T-helper 17 cell (primary cell): ENCODE data around the gene CREB3L4. TPM values are rescaled to one million over a fixed set of nuclear protein-coding genes. Genes with fewer than 3 reads are reported as not detected.
A peak's percentile ranks its signal among the peaks of the same experiment; 100 is the strongest.

Experiments
- ATAC-seq: fragments of 150-1000 bp; cut with Tn5 transposase; 2 replicates; pipeline ENCODE4 v1.10.0; 2021; ENCODE audit warnings: mild to moderate bottlenecking, moderate library complexity
- DNase-seq, 3 donors: peaks; one replicate each; pipeline versions ENCODE4 v3.0.0 to v3.0.0-alpha.2; 2020 to 2021
- H3K9me3 ChIP-seq: one replicate; pipeline ENCODE4 v1.7.0; 2013; ENCODE audit warnings: low read length, mild to moderate bottlenecking; ENCODE audit not compliant: control insufficient read depth, poor library complexity, severe bottlenecking
- H3K27ac Mint-ChIP-seq: one replicate; pipeline ENCODE4 v1.8.0; 2022; ENCODE audit warnings: mild to moderate bottlenecking, moderate library complexity, mixed read lengths
- H3K27me3 Mint-ChIP-seq: one replicate; pipeline ENCODE4 v1.8.0; 2022; ENCODE audit warnings: mixed read lengths
- H3K36me3 Mint-ChIP-seq: one replicate; pipeline ENCODE4 v1.8.0; 2022; ENCODE audit warnings: low read depth, mixed read lengths
- H3K4me1 Mint-ChIP-seq: one replicate; pipeline ENCODE4 v1.8.0; 2022; ENCODE audit warnings: mild to moderate bottlenecking, mixed read lengths
- H3K4me3 Mint-ChIP-seq: one replicate; pipeline ENCODE4 v1.8.0; 2022; ENCODE audit warnings: mild to moderate bottlenecking, moderate library complexity, mixed read lengths
- total RNA-seq, 4 donors: library from RNA in 2 of 4; stranded (reverse) in 2 of 4; gene quantifications; one replicate each; pipeline ENCODE4 v1.2.3 and lab custom pipeline; 2022 to 2026

Gene CREB3L4
- total RNA-seq, 2 donors from 2014 or later: 4.5 to 6.0 TPM

GRCh38 chr1:153957744-153958110, 10.0 kb upstream of the CREB3L4 start:
- Mint-ChIP-seq H3K27me3 (no peaks in the 10 kb centered on the region), H3K4me3 (peak overlapping the region; percentile 97), H3K4me1 (peaks cover 44% of the 10 kb centered on the region), H3K27ac (peak overlapping the region; percentile 96), H3K36me3 (peaks cover 10% of the 10 kb centered on the region)
- DNase-seq (peak in 2 of 3 donors; percentile 32 to 36), ATAC-seq (peak; percentile 22)
- H3K9me3 ChIP-seq: no peaks in the 10 kb centered on the region

- ATAC-seq (peak; percentile 91), DNase-seq (peak; percentile 91 to 95 (median 94))
- Mint-ChIP-seq H3K4me1 (peaks cover 46% of the 10 kb centered on the region), H3K36me3 (peaks cover 10% of the 10 kb centered on the region), H3K27me3 (no peaks in the 10 kb centered on the region), H3K27ac (peak within 1 kb of the TSS; percentile 96), H3K4me3 (peak within 1 kb of the TSS; percentile 97)
- H3K9me3 ChIP-seq: no peaks in the 10 kb centered on the region
Measured at GRCh38 chr1:153958111-153958960, 9.4 kb upstream of the CREB3L4 start, which contains the start of gene CRTC2. TSS of gene CRTC2 (minus strand) at chr1:153958612. CDS start at chr1:153958497, 115 bp downstream.

GRCh38 chr1:153958961-153959260, 8.8 kb upstream of the CREB3L4 start:
- Mint-ChIP-seq H3K36me3 (peaks cover 13% of the 10 kb centered on the region), H3K4me1 (peaks cover 50% of the 10 kb centered on the region), H3K4me3 (peak overlapping the region; percentile 97), H3K27me3 (no peaks in the 10 kb centered on the region), H3K27ac (peak overlapping the region; percentile 96)
- ATAC-seq: no peak
- H3K9me3 ChIP-seq: no peaks in the 10 kb centered on the region
- no peak for DNase-seq

- Mint-ChIP-seq H3K27ac (peak overlapping the region; percentile 96), H3K36me3 (peaks cover 7% of the 10 kb centered on the region), H3K4me3 (peak overlapping the region; percentile 57), H3K4me1 (peaks cover 48% of the 10 kb centered on the region), H3K27me3 (no peaks in the 10 kb centered on the region)
- H3K9me3 ChIP-seq: no peaks in the 10 kb centered on the region
- no peak for DNase-seq
- ATAC-seq: no peak
Measured at GRCh38 chr1:153959454-153959853, 8.2 kb upstream of the CREB3L4 start.

- DNase-seq: no peak
- H3K4me1 Mint-ChIP-seq: peaks cover 47% of the 10 kb centered on the region
Measured at GRCh38 chr1:153960206-153960605, 7.5 kb upstream of the CREB3L4 start.

GRCh38 chr1:153961421-153961820, 6.3 kb upstream of the CREB3L4 start:
- Mint-ChIP-seq H3K27me3 (no peaks in the 10 kb centered on the region), H3K4me1 (peaks cover 48% of the 10 kb centered on the region), H3K4me3 (peak overlapping the region; percentile 49), H3K27ac (peak overlapping the region; percentile 73), H3K36me3 (peaks cover 7% of the 10 kb centered on the region)
- DNase-seq: no peak
- no peaks in the 10 kb centered on the region for H3K9me3 ChIP-seq
- no peak for ATAC-seq

More at GRCh38 chr1:153960206-153960605, 7.5 kb upstream of the CREB3L4 start:
- Mint-ChIP-seq H3K4me3 (no peak overlapping the region), H3K36me3 (peaks cover 7% of the 10 kb centered on the region), H3K27me3 (no peaks in the 10 kb centered on the region), H3K27ac (no peak overlapping the region)
- no peaks in the 10 kb centered on the region for H3K9me3 ChIP-seq
- ATAC-seq: no peak

GRCh38 chr1:153962088-153963029, 5.3 kb upstream of the CREB3L4 start:
- peaks cover 46% of the 10 kb centered on the region for H3K4me1 Mint-ChIP-seq
- H3K27me3 Mint-ChIP-seq: no peaks in the 10 kb centered on the region
- ATAC-seq (no peak), DNase-seq (no peak)
- no peaks in the 10 kb centered on the region for H3K9me3 ChIP-seq
- H3K36me3 Mint-ChIP-seq: peaks cover 7% of the 10 kb centered on the region
- H3K4me3 Mint-ChIP-seq: peak overlapping the region; percentile 97
- H3K27ac Mint-ChIP-seq: peak overlapping the region; percentile 99

- H3K4me3 Mint-ChIP-seq: peak within 1 kb of the TSS; percentile 97
- ATAC-seq: peak; percentile 59
- no peaks in the 10 kb centered on the region for H3K27me3 Mint-ChIP-seq
- H3K9me3 ChIP-seq: no peaks in the 10 kb centered on the region
- H3K4me1 Mint-ChIP-seq: peaks cover 47% of the 10 kb centered on the region
- H3K36me3 Mint-ChIP-seq: peaks cover 5% of the 10 kb centered on the region
- peak within 1 kb of the TSS; percentile 99 for H3K27ac Mint-ChIP-seq
- peak; percentile 90 to 93 (median 93) for DNase-seq
Measured at GRCh38 chr1:153963030-153963849, 4.5 kb upstream of the CREB3L4 start, which contains the start of gene SLC39A1. TSS of gene SLC39A1 (minus strand) at chr1:153963537. CDS start at chr1:153962715, 822 bp downstream.

GRCh38 chr1:153963850-153964331, 3.8 kb upstream of the CREB3L4 start:
- peak overlapping the region; percentile 97 for H3K4me3 Mint-ChIP-seq
- peaks cover 44% of the 10 kb centered on the region for H3K4me1 Mint-ChIP-seq
- H3K36me3 Mint-ChIP-seq: peaks cover 2% of the 10 kb centered on the region
- DNase-seq: no peak
- peak overlapping the region; percentile 99 for H3K27ac Mint-ChIP-seq
- ATAC-seq: no peak
- H3K27me3 Mint-ChIP-seq: no peaks in the 10 kb centered on the region
- no peaks in the 10 kb centered on the region for H3K9me3 ChIP-seq

GRCh38 chr1:153968000-153968363, 280 bp downstream of the CREB3L4 start:
- Mint-ChIP-seq H3K4me3 (peak overlapping the region; percentile 95), H3K27ac (peak overlapping the region; percentile 94), H3K36me3 (peaks cover 2% of the 10 kb centered on the region), H3K4me1 (peaks cover 35% of the 10 kb centered on the region), H3K27me3 (no peaks in the 10 kb centered on the region)
- DNase-seq (no peak), ATAC-seq (no peak)
- H3K9me3 ChIP-seq: no peaks in the 10 kb centered on the region

GRCh38 chr1:153968408-153968807, 706 bp downstream of the CREB3L4 start:
- H3K4me1 Mint-ChIP-seq: peaks cover 35% of the 10 kb centered on the region
- H3K36me3 Mint-ChIP-seq: peaks cover 3% of the 10 kb centered on the region
- no peak for ATAC-seq
- no peaks in the 10 kb centered on the region for H3K9me3 ChIP-seq
- H3K27me3 Mint-ChIP-seq: no peaks in the 10 kb centered on the region
- H3K27ac Mint-ChIP-seq: peak overlapping the region; percentile 94
- DNase-seq: no peak
- H3K4me3 Mint-ChIP-seq: peak overlapping the region; percentile 95

GRCh38 chr1:153968972-153969371, 1.3 kb downstream of the CREB3L4 start:
- Mint-ChIP-seq H3K36me3 (peaks cover 3% of the 10 kb centered on the region), H3K4me1 (peaks cover 30% of the 10 kb centered on the region), H3K27me3 (no peaks in the 10 kb centered on the region), H3K27ac (peak overlapping the region; percentile 94), H3K4me3 (no peak overlapping the region)
- ATAC-seq (no peak), DNase-seq (no peak)
- no peaks in the 10 kb centered on the region for H3K9me3 ChIP-seq
